SK-N-SH (cell line): ENCODE measurements around the gene RBM7.

Experiments used
- EP300 ChIP-seq, 2 experiments: IDR thresholded peaks; 2 replicates each; pipeline versions ENCODE4 v1.4.0 to v1.6.1; 2012; ENCODE audit warnings: borderline replicate concordance in 1 of 2, low read depth in 1 of 2, low read length in 1 of 2
- FOXJ3 ChIP-seq: sonication (generic); formaldehyde crosslinking; IDR thresholded peaks from 2 replicates; pipeline ENCODE4 v1.5.1; 2020; ENCODE audit warnings: mild to moderate bottlenecking, missing genetic modification reagents
- RFX5 ChIP-seq: IDR thresholded peaks from 2 replicates; pipeline ENCODE4 v1.6.1; 2012; ENCODE audit warnings: mild to moderate bottlenecking, improper control_type of control experiment, low read length
- SIN3A ChIP-seq: IDR thresholded peaks from 2 replicates; pipeline ENCODE4 v1.6.1; 2012; ENCODE audit warnings: low read depth, mild to moderate bottlenecking, low read length, moderate library complexity, borderline replicate concordance
- TAF1 ChIP-seq: IDR thresholded peaks from 2 replicates; pipeline ENCODE4 v1.6.1; 2012; ENCODE audit warnings: low read depth, mild to moderate bottlenecking, low read length, moderate library complexity, borderline replicate concordance
- TEAD4 ChIP-seq: IDR thresholded peaks from 2 replicates; pipeline ENCODE4 v1.4.0; 2012; ENCODE audit warnings: mild to moderate bottlenecking, borderline replicate concordance; ENCODE audit not compliant: insufficient read depth
- TF ChIP-seq, protein P1 (sequence below): fragments of 200-600 bp; sonication (generic); IDR thresholded peaks from 2 replicates; pipeline ENCODE4 v1.6.1; 2017; ENCODE audit warnings: antibody characterized with exemption, mild to moderate bottlenecking, moderate library complexity

GRCh38 chr11:114416441-114416961 lies 16.0 kb downstream of the RBM7 start:
- TF ChIP-seq, protein P1, sequence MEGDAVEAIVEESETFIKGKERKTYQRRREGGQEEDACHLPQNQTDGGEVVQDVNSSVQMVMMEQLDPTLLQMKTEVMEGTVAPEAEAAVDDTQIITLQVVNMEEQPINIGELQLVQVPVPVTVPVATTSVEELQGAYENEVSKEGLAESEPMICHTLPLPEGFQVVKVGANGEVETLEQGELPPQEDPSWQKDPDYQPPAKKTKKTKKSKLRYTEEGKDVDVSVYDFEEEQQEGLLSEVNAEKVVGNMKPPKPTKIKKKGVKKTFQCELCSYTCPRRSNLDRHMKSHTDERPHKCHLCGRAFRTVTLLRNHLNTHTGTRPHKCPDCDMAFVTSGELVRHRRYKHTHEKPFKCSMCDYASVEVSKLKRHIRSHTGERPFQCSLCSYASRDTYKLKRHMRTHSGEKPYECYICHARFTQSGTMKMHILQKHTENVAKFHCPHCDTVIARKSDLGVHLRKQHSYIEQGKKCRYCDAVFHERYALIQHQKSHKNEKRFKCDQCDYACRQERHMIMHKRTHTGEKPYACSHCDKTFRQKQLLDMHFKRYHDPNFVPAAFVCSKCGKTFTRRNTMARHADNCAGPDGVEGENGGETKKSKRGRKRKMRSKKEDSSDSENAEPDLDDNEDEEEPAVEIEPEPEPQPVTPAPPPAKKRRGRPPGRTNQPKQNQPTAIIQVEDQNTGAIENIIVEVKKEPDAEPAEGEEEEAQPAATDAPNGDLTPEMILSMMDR, result no peak
- TF ChIP-seq EP300 (IDR thresholded peaks at IDR 0.05; ENCODE audit: borderline replicate concordance in 1 of 2, low read depth in 1 of 2, low read length in 1 of 2) (no peak), TEAD4 (no peak), TAF1 (no peak), SIN3A (no peak), FOXJ3 (CRISPR knock-in tag) (no peak), RFX5 (no peak)
